Gastrocnemius medialis (tissue), 4 donors: ENCODE measurements around the gene SOCS7.

Source experiments
- CTCF ChIP-seq, 5 experiments: fragments of 450-650 bp in 3 of 5; fragments of 200-600 bp in 2 of 5; sonication (generic) in 2 of 5; IDR thresholded peaks in 4 of 5; conservative IDR thresholded peaks in 1 of 5; 1 replicate in 4 of 5; 2 replicates in 1 of 5; pipeline ENCODE4 v1.5.1; 2016 to 2019; ENCODE audit warnings: antibody characterized with exemption in 5 of 5, mild to moderate bottlenecking in 3 of 5, moderate library complexity in 3 of 5
- POLR2A ChIP-seq, 2 donors: fragments of 450-650 bp; IDR thresholded peaks; one replicate each; pipeline ENCODE4 v1.6.1; 2017; ENCODE audit warnings: antibody characterized with exemption in 2 of 2, mild to moderate bottlenecking in 2 of 2, moderate library complexity in 2 of 2

GRCh38 chr17:38344420-38344745 lies 7.3 kb upstream of the SOCS7 start:
- no peak for TF ChIP-seq CTCF (IDR thresholded peaks at IDR 0.05 in 4 of 5, conservative IDR thresholded peaks at IDR 0.05 in 1 of 5)
- TF ChIP-seq POLR2A (IDR thresholded peaks at IDR 0.05) = no peak
